Measurements from ENCODE around the gene GOLGA6L10. TPM values are rescaled to one million over a fixed set of nuclear protein-coding genes. Genes with fewer than 3 reads are reported as not detected.
A peak's percentile ranks its signal among the peaks of the same experiment; 100 is the strongest.

The GOLGA6L10 gene
- polyA plus RNA-seq, 3 donors, result 0.12 TPM; not detected in 2

GRCh38 chr15:82306791-82307713, 42.2 kb downstream of the GOLGA6L10 start:
- WGBS (ENCODE audit: insufficient coverage), result 92% methylated on average over 16 of the region's 16 CpGs
- H3K79me2 ChIP-seq (ENCODE audit: insufficient read depth, low read length), result no peaks in the 10 kb centered on the region
- no peaks in the 10 kb centered on the region for H3K4me1 Mint-ChIP-seq
- H3K27me3 ChIP-seq (ENCODE audit: control insufficient read depth in 2 of 2, insufficient read depth in 2 of 2, low read length in 2 of 2), result no peaks in the 10 kb centered on the region
- intact Hi-C loops (cut with micrococcal nuclease), result no loop called here
- H3K4me1 ChIP-seq (ENCODE audit: control insufficient read depth in 1 of 2, insufficient read depth in 2 of 2, low read length in 2 of 2), result no peaks in the 10 kb centered on the region
- no peak overlapping the region for H2AFZ ChIP-seq (ENCODE audit: insufficient read depth, low read depth, low read length, poor library complexity, severe bottlenecking)
- H3K27ac Mint-ChIP-seq, result peak overlapping the region in 1 of 7 donors; percentile 4
- H3K36me3 Mint-ChIP-seq, result no peaks in the 10 kb centered on the region
- H3K4me3 ChIP-seq (replicated peaks in 1 of 3; ENCODE audit: low read depth in 2 of 3, low read length in 3 of 3), result no peak overlapping the region
- no peaks in the 10 kb centered on the region for H4K20me1 ChIP-seq (ENCODE audit: insufficient read depth, low read length)
- H3K27ac ChIP-seq (ENCODE audit: low read depth in 1 of 2, low read length in 2 of 2), result no peak overlapping the region
- H3K4me3 Mint-ChIP-seq, result no peak overlapping the region
- H3K9ac ChIP-seq (ENCODE audit: insufficient read depth, low read length, poor library complexity, severe bottlenecking), result no peak overlapping the region
- H3K9me3 Mint-ChIP-seq, result peaks cover 4 to 9% (median 6%) of the 10 kb centered on the region in 7 donors
- H3K27me3 Mint-ChIP-seq (ENCODE audit: low read depth in 3 of 3), result peaks cover 0 to 5% (median 2%) of the 10 kb centered on the region in 3 donors
- no peak overlapping the region for H3K4me2 ChIP-seq (replicated peaks; ENCODE audit: extremely low read depth, low read length, poor library complexity, severe bottlenecking)
- peaks cover 0 to 4% of the 10 kb centered on the region in 2 donors for H3K9me3 ChIP-seq (replicated peaks in 1 of 2; ENCODE audit: control insufficient read depth in 1 of 2, insufficient read depth in 1 of 2, low read length in 2 of 2)
- DNase-seq, result no peak
- no peaks in the 10 kb centered on the region for H3K36me3 ChIP-seq (replicated peaks in 1 of 2; ENCODE audit: control insufficient read depth in 1 of 2, insufficient read depth in 2 of 2, low read length in 2 of 2)
- TF ChIP-seq CTCF (IDR thresholded peaks at IDR 0.05), result no peak

DNA sequence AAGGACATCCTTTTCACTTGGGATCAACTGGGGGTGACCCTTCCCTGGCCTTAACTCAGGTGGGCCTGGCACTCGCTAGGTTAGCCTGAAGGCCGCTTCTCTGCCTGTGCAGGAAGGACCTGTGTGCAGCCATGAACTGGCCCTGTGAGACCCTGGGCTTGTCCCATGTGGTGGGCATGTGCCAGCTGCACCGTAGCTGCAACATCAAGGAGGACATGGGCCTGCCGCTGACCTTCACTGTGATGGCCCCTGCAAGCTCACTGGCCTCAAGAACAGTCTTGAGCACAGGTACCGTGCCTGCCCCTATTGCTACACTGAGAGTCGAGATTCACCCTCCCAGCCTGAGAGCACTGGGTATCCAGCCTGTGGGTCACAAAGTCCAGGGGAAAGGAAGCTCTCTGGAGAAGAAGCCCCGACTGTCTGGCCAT, 43.6 kb downstream of the GOLGA6L10 start:
- intact Hi-C loops (cut with micrococcal nuclease), result no loop called here
- Histone ChIP-seq H3K9ac (ENCODE audit: insufficient read depth, low read length, poor library complexity, severe bottlenecking) (no peak overlapping the region), H3K27me3 (ENCODE audit: control insufficient read depth in 2 of 2, insufficient read depth in 2 of 2, low read length in 2 of 2) (no peaks in the 10 kb centered on the region), H3K36me3 (replicated peaks in 1 of 2; ENCODE audit: control insufficient read depth in 1 of 2, insufficient read depth in 2 of 2, low read length in 2 of 2) (no peaks in the 10 kb centered on the region), H3K4me3 (replicated peaks in 1 of 3; ENCODE audit: low read depth in 2 of 3, low read length in 3 of 3) (no peak overlapping the region), H3K27ac (ENCODE audit: low read depth in 1 of 2, low read length in 2 of 2) (no peak overlapping the region), H4K20me1 (ENCODE audit: insufficient read depth, low read length) (no peaks in the 10 kb centered on the region), H3K9me3 (replicated peaks in 1 of 2; ENCODE audit: control insufficient read depth in 1 of 2, insufficient read depth in 1 of 2, low read length in 2 of 2) (peaks cover 0 to 4% of the 10 kb centered on the region in 2 donors), H3K4me2 (replicated peaks; ENCODE audit: extremely low read depth, low read length, poor library complexity, severe bottlenecking) (no peak overlapping the region), H3K79me2 (ENCODE audit: insufficient read depth, low read length) (no peaks in the 10 kb centered on the region), H2AFZ (ENCODE audit: insufficient read depth, low read depth, low read length, poor library complexity, severe bottlenecking) (no peak overlapping the region), H3K4me1 (ENCODE audit: control insufficient read depth in 1 of 2, insufficient read depth in 2 of 2, low read length in 2 of 2) (no peaks in the 10 kb centered on the region)
- H3K36me3 Mint-ChIP-seq, result no peaks in the 10 kb centered on the region
- no peak overlapping the region for H3K27ac Mint-ChIP-seq
- peaks cover 0 to 3% (median 2%) of the 10 kb centered on the region in 3 donors for H3K27me3 Mint-ChIP-seq (ENCODE audit: low read depth in 3 of 3)
- no peak for TF ChIP-seq CTCF (IDR thresholded peaks at IDR 0.05)
- no peak for DNase-seq
- 96% methylated on average over 6 of the region's 7 CpGs for WGBS (ENCODE audit: insufficient coverage)
- no peak overlapping the region for H3K4me3 Mint-ChIP-seq
- no peaks in the 10 kb centered on the region for H3K4me1 Mint-ChIP-seq
- H3K9me3 Mint-ChIP-seq, result peaks cover 3 to 5% (median 4%) of the 10 kb centered on the region in 7 donors

Data from CD14-positive monocyte (primary cell).